Hepatocyte (in vitro differentiated cells): ENCODE measurements around the gene DNM3. TPM values are rescaled to one million over a fixed set of nuclear protein-coding genes. Genes with fewer than 3 reads are reported as not detected.

ENCODE experiments used
- DNase-seq: peaks from one replicate; pipeline ENCODE4 v3.0.0-alpha.2; 2016; ENCODE audit warnings: low spot score
- H2AFZ ChIP-seq: fragments of 200-600 bp; sonication (generic); 2 replicates; pipeline ENCODE4 v1.6.0; 2016; ENCODE audit warnings: antibody characterized with exemption, mild to moderate bottlenecking
- H3K27ac ChIP-seq: fragments of 200-600 bp; sonication (generic); 2 replicates; pipeline ENCODE4 v1.5.1; 2016; ENCODE audit warnings: mild to moderate bottlenecking
- H3K27me3 ChIP-seq: fragments of 200-600 bp; sonication (generic); 2 replicates; pipeline ENCODE4 v1.6.1; 2016
- H3K36me3 ChIP-seq: fragments of 200-600 bp; sonication (generic); replicated peaks from 2 replicates; pipeline ENCODE4 v1.5.1; 2016; ENCODE audit warnings: low read depth; ENCODE audit not compliant: insufficient read depth
- H3K4me1 ChIP-seq: fragments of 200-600 bp; sonication (generic); 2 replicates; pipeline ENCODE4 v1.5.1; 2016; ENCODE audit warnings: mild to moderate bottlenecking, moderate library complexity; ENCODE audit not compliant: insufficient read depth
- H3K4me2 ChIP-seq: fragments of 200-600 bp; sonication (generic); 2 replicates; pipeline ENCODE4 v1.6.0; 2016
- H3K4me3 ChIP-seq: fragments of 200-600 bp; sonication (generic); 2 replicates; pipeline ENCODE4 v1.5.1; 2016; ENCODE audit warnings: mild to moderate bottlenecking
- H3K79me2 ChIP-seq: fragments of 200-600 bp; sonication (generic); 2 replicates; pipeline ENCODE4 v1.6.0; 2017; ENCODE audit warnings: mild to moderate bottlenecking
- H3K9me2 ChIP-seq: fragments of 200-600 bp; sonication (generic); replicated peaks from 2 replicates; pipeline ENCODE4 v1.6.0; 2017; ENCODE audit warnings: mild to moderate bottlenecking; ENCODE audit not compliant: insufficient read depth
- H3K9me3 ChIP-seq: fragments of 200-600 bp; sonication (generic); 2 replicates; pipeline ENCODE4 v1.5.1; 2016; ENCODE audit warnings: low read depth, mild to moderate bottlenecking
- H4K20me1 ChIP-seq: fragments of 200-600 bp; sonication (generic); 2 replicates; pipeline ENCODE4 v1.6.0; 2016; ENCODE audit warnings: mild to moderate bottlenecking; ENCODE audit not compliant: insufficient read depth, poor library complexity, severe bottlenecking
- CTCF ChIP-seq: fragments of 200-600 bp; sonication (generic); IDR thresholded peaks from 2 replicates; pipeline ENCODE4 v1.5.1; 2016; ENCODE audit warnings: antibody characterized with exemption, mild to moderate bottlenecking; ENCODE audit not compliant: poor library complexity
- EZH2 ChIP-seq: fragments of 200-600 bp; sonication (generic); IDR thresholded peaks from 2 replicates; pipeline ENCODE4 v1.6.1; 2016; ENCODE audit warnings: antibody characterized with exemption, mild to moderate bottlenecking, borderline replicate concordance
- EZH2phosphoT487 ChIP-seq: fragments of 200-600 bp; sonication (generic); IDR thresholded peaks from one replicate; pipeline ENCODE4 v1.6.1; 2018; ENCODE audit warnings: antibody characterized with exemption, mild to moderate bottlenecking, low read depth, moderate library complexity; ENCODE audit not compliant: unreplicated experiment, severe bottlenecking
- WGBS: methylation state at CpG from one replicate; pipeline ENCODE4 v1.1.6; 2016; ENCODE audit warnings: low lambda C conversion rate; ENCODE audit errors: missing lambda C conversion rate; 5-methylcytosine and 5-hydroxymethylcytosine counted together
- polyA plus RNA-seq: library from polyadenylated mRNA; unstranded; fragments of >200 nt; fragmentation: Nextera tagmentation; extraction: Ambion mirVana; gene quantifications from 2 replicates; pipeline ENCODE4 v1.2.1, GENCODE V29; 2016
- total RNA-seq: library from RNA; depleted of rRNA; stranded (reverse); fragments of >200 nt; gene quantifications from 2 replicates; pipeline ENCODE4 v1.2.3, GENCODE V29; 2014

DNM3 gene
- total and polyA plus RNA-seq, 2 experiments from 2014 or later, result 1.5 TPM; not detected in 1

GRCh38 chr1:172105230-172105629 is 263.9 kb downstream of the DNM3 start:
- H3K79me2 ChIP-seq, result no peaks in the 10 kb centered on the region
- no peak overlapping the region for H3K27ac ChIP-seq

GRCh38 chr1:172107316-172107975 is 266.1 kb downstream of the DNM3 start:
- no peaks in the 10 kb centered on the region for H3K9me3 ChIP-seq
- H3K4me1 ChIP-seq, result peaks cover 4% of the 10 kb centered on the region
- H3K4me3 ChIP-seq, result no peak overlapping the region
- TF ChIP-seq EZH2phosphoT487 (no peak), EZH2 (no peak), CTCF (no peak)
- no peak for DNase-seq
- H4K20me1 ChIP-seq, result no peaks in the 10 kb centered on the region
- peak overlapping the region; percentile 15 for H3K4me2 ChIP-seq
- no peaks in the 10 kb centered on the region for H3K79me2 ChIP-seq
- H3K27ac ChIP-seq, result no peak overlapping the region
- H3K9me2 ChIP-seq, result no peaks in the 10 kb centered on the region
- WGBS, result 68% methylated on average over 4 of the region's 4 CpGs
- no peaks in the 10 kb centered on the region for H3K27me3 ChIP-seq
- no peaks in the 10 kb centered on the region for H3K36me3 ChIP-seq
- H2AFZ ChIP-seq, result no peak overlapping the region

More at GRCh38 chr1:172105230-172105629, 263.9 kb downstream of the DNM3 start:
- no peak for TF ChIP-seq EZH2phosphoT487
- TF ChIP-seq CTCF, result no peak
- TF ChIP-seq EZH2, result no peak
- H3K36me3 ChIP-seq, result no peaks in the 10 kb centered on the region
- no peak overlapping the region for H3K4me3 ChIP-seq
- H3K27me3 ChIP-seq, result no peaks in the 10 kb centered on the region
- H3K4me2 ChIP-seq, result no peak overlapping the region
- H4K20me1 ChIP-seq, result no peaks in the 10 kb centered on the region
- H2AFZ ChIP-seq, result no peak overlapping the region
- no peak for DNase-seq
- peaks cover 4% of the 10 kb centered on the region for H3K4me1 ChIP-seq
- no peaks in the 10 kb centered on the region for H3K9me2 ChIP-seq
- no peaks in the 10 kb centered on the region for H3K9me3 ChIP-seq

GRCh38 chr1:172108161-172108893 is 267.0 kb downstream of the DNM3 start:
- Histone ChIP-seq H3K4me2 (no peak overlapping the region), H3K36me3 (no peaks in the 10 kb centered on the region), H3K4me1 (peaks cover 4% of the 10 kb centered on the region), H3K4me3 (no peak overlapping the region), H3K27ac (no peak overlapping the region), H3K9me3 (no peaks in the 10 kb centered on the region), H2AFZ (no peak overlapping the region), H3K9me2 (no peaks in the 10 kb centered on the region), H3K27me3 (no peaks in the 10 kb centered on the region), H3K79me2 (no peaks in the 10 kb centered on the region), H4K20me1 (no peaks in the 10 kb centered on the region)
- no peak for TF ChIP-seq EZH2phosphoT487
- TF ChIP-seq EZH2, result no peak
- no peak for TF ChIP-seq CTCF
- DNase-seq, result no peak
